Measurements from ENCODE around the gene SYNE2. TPM values are rescaled to one million over a fixed set of nuclear protein-coding genes. Genes with fewer than 3 reads are reported as not detected.
"Not testable (repeated sequence)": the region's sequence is repeated elsewhere in the genome, so short reads cannot be mapped to it uniquely, and the experiment has no call there.

Gene SYNE2
- total RNA-seq, 1 experiment from 2014 or later: 16.0 TPM

DNA sequence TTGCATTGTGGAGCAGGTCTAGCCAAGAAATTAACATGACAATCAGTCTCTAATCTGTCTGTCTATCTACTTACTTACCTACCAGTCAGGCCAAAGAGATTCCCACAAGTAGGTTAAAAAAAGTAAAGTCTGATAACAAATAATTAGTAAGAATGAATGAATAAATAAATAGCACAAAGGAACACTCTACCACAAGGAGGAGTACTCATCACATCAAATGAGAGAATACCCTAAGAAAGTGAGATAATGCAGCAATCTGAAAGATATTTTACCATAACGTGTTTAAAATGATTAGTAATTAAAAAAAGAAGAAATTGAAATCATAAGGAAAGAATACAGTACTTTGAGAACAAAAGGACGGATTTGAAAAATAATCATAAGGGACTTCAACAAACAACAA lies 187.2 kb downstream of the SYNE2 start:
- Histone ChIP-seq H2AFZ (ENCODE audit: low read length) (no peak overlapping the region), H3K9me2 (replicated peaks; ENCODE audit: low read length) (no peaks in the 10 kb centered on the region), H3K79me2 (ENCODE audit: low read length) (no peaks in the 10 kb centered on the region), H3K4me3 (ENCODE audit: low read length) (no peak overlapping the region), H3K36me3 (ENCODE audit: low read depth, low read length) (no peaks in the 10 kb centered on the region), H4K20me1 (ENCODE audit: low read length) (no peaks in the 10 kb centered on the region), H3K9me3 (ENCODE audit: low read length) (no peaks in the 10 kb centered on the region), H3K27me3 (ENCODE audit: low read length) (no peaks in the 10 kb centered on the region), H3F3A (ENCODE audit: low read length, unreplicated experiment) (no peaks in the 10 kb centered on the region), H3K4me1 (ENCODE audit: insufficient read depth, low read length) (no peaks in the 10 kb centered on the region), H3K9ac (ENCODE audit: low read length) (no peak overlapping the region), H3K27ac (ENCODE audit: low read length) (no peak overlapping the region), H3K4me2 (ENCODE audit: low read length) (no peak overlapping the region)
- ATAC-seq: 0 out of 2 replicates have a peak, but pooled peaks have one; percentile 19
- ChIA-PET CTCF (interaction anchor here (0.6 to 2.9 kb wide), 3 partner anchors 98 to 304 kb away, joined by 3 to 11 read pairs (median 7); no protein-coding TSS in a partner anchor), POLR2A (ENCODE audit: unreplicated experiment) (no interaction called here)
- peak; percentile 37 for DNase-seq
- intact Hi-C loops (cut with micrococcal nuclease): loop anchor here (1.0 to 5.0 kb wide), 5 partner anchors 47 to 263 kb away; partner anchors contain the start of gene ESR2
- TF ChIP-seq, protein P1, sequence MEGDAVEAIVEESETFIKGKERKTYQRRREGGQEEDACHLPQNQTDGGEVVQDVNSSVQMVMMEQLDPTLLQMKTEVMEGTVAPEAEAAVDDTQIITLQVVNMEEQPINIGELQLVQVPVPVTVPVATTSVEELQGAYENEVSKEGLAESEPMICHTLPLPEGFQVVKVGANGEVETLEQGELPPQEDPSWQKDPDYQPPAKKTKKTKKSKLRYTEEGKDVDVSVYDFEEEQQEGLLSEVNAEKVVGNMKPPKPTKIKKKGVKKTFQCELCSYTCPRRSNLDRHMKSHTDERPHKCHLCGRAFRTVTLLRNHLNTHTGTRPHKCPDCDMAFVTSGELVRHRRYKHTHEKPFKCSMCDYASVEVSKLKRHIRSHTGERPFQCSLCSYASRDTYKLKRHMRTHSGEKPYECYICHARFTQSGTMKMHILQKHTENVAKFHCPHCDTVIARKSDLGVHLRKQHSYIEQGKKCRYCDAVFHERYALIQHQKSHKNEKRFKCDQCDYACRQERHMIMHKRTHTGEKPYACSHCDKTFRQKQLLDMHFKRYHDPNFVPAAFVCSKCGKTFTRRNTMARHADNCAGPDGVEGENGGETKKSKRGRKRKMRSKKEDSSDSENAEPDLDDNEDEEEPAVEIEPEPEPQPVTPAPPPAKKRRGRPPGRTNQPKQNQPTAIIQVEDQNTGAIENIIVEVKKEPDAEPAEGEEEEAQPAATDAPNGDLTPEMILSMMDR (conservative IDR thresholded peaks at IDR 0.05; ENCODE audit: low read depth, low read length): peak; percentile 76
- TF ChIP-seq EZH2 (IDR thresholded peaks at IDR 0.05; ENCODE audit: low read length, unreplicated experiment): no peak
- no TSS peak for BruUV-seq (replicated peaks)

GRCh38 chr14:64043296-64043695 lies 190.5 kb downstream of the SYNE2 start:
- H3K27ac ChIP-seq (ENCODE audit: low read length); H3K36me3 ChIP-seq (ENCODE audit: low read depth, low read length); H3K9me2 ChIP-seq (replicated peaks; ENCODE audit: low read length); H3K4me1 ChIP-seq (ENCODE audit: insufficient read depth, low read length); BruUV-seq (replicated peaks); H3K79me2 ChIP-seq (ENCODE audit: low read length); H2AFZ ChIP-seq (ENCODE audit: low read length); H3K4me2 ChIP-seq (ENCODE audit: low read length); H3K9me3 ChIP-seq (ENCODE audit: low read length); H3K4me3 ChIP-seq (ENCODE audit: low read length); ATAC-seq; CTCF ChIA-PET; H3K27me3 ChIP-seq (ENCODE audit: low read length); H3F3A ChIP-seq (ENCODE audit: low read length, unreplicated experiment); H3K9ac ChIP-seq (ENCODE audit: low read length); POLR2A ChIA-PET (ENCODE audit: unreplicated experiment); H4K20me1 ChIP-seq (ENCODE audit: low read length); DNase-seq: not testable (repeated sequence)
- intact Hi-C loops (cut with micrococcal nuclease): loop anchor here (5.0 kb wide), 1 partner anchor 44 kb away; no protein-coding TSS in a partner anchor

- no peaks in the 10 kb centered on the region for H3F3A ChIP-seq (ENCODE audit: low read length, unreplicated experiment)
- no peaks in the 10 kb centered on the region for H3K36me3 ChIP-seq (ENCODE audit: low read depth, low read length)
- BruUV-seq (replicated peaks): no TSS peak
- TF ChIP-seq EZH2 (IDR thresholded peaks at IDR 0.05; ENCODE audit: low read length, unreplicated experiment) (no peak), EZH2phosphoT487 (IDR thresholded peaks at IDR 0.05; ENCODE audit: borderline replicate concordance, low read length) (no peak)
- TF ChIP-seq, protein P1 (conservative IDR thresholded peaks at IDR 0.05; ENCODE audit: low read depth, low read length): no peak
- H4K20me1 ChIP-seq (ENCODE audit: low read length): no peaks in the 10 kb centered on the region
- H3K9me2 ChIP-seq (replicated peaks; ENCODE audit: low read length): no peaks in the 10 kb centered on the region
- intact Hi-C loops (cut with micrococcal nuclease): no loop called here
- H3K9me3 ChIP-seq (ENCODE audit: low read length): no peaks in the 10 kb centered on the region
- CTCF ChIA-PET: no interaction called here
- H3K27ac ChIP-seq (ENCODE audit: low read length): no peak overlapping the region
- no peak overlapping the region for H2AFZ ChIP-seq (ENCODE audit: low read length)
- POLR2A ChIA-PET (ENCODE audit: unreplicated experiment): no interaction called here
- no peak overlapping the region for H3K4me2 ChIP-seq (ENCODE audit: low read length)
- H3K4me1 ChIP-seq (ENCODE audit: insufficient read depth, low read length): no peaks in the 10 kb centered on the region
- no peak overlapping the region for H3K4me3 ChIP-seq (ENCODE audit: low read length)
- H3K79me2 ChIP-seq (ENCODE audit: low read length): no peaks in the 10 kb centered on the region
- DNase-seq: no peak
- no peak for ATAC-seq
- H3K27me3 ChIP-seq (ENCODE audit: low read length): no peaks in the 10 kb centered on the region
- H3K9ac ChIP-seq (ENCODE audit: low read length): no peak overlapping the region
Observed at GRCh38 chr14:64045091-64045490, 192.3 kb downstream of the SYNE2 start.

Data from PC-3 (cell line).